Left lung (tissue), 10 donors: ENCODE data around the gene NEUROG2. TPM values are rescaled to one million over a fixed set of nuclear protein-coding genes. Genes with fewer than 3 reads are reported as not detected.
"Not testable (repeated sequence)": the region's sequence is repeated elsewhere in the genome, so short reads cannot be mapped to it uniquely, and the experiment has no call there.

ENCODE experiments used
- ATAC-seq: fragments of 200-7000 bp; cut with Tn5 transposase; one replicate; pipeline ENCODE4 v1.9.1; 2020; ENCODE audit warnings: moderate library complexity
- DNase-seq, 4 donors: peaks; one replicate each; pipeline ENCODE4 v3.0.0-alpha.2; 2013 to 2020
- H3K27ac ChIP-seq, 2 donors: fragments of 200-600 bp; sonication (generic) in 1 of 2; one replicate each; pipeline versions ENCODE4 v1.5.0 to v1.8.0; 2020 to 2021
- H3K27me3 ChIP-seq, 2 donors: fragments of 200-600 bp; sonication (generic) in 1 of 2; one replicate each; pipeline versions ENCODE4 v1.5.0 to v1.8.0; 2020 to 2021
- H3K36me3 ChIP-seq, 2 donors: fragments of 200-600 bp; sonication (generic) in 1 of 2; one replicate each; pipeline versions ENCODE4 v1.5.0 to v1.8.0; 2020 to 2021
- H3K4me1 ChIP-seq, 2 donors: fragments of 200-600 bp; one replicate each; pipeline ENCODE4 v1.8.0; 2021
- H3K4me3 ChIP-seq, 2 donors: fragments of 200-600 bp; sonication (generic) in 1 of 2; one replicate each; pipeline versions ENCODE4 v1.5.0 to v1.8.0; 2020 to 2021; ENCODE audit warnings: mild to moderate bottlenecking in 1 of 2
- H3K9me3 ChIP-seq, 2 donors: fragments of 200-600 bp; sonication (generic) in 1 of 2; one replicate each; pipeline versions ENCODE4 v1.5.0 to v1.8.0; 2020 to 2021
- CTCF ChIP-seq, 2 donors: fragments of 200-600 bp; sonication (generic) in 1 of 2; IDR thresholded peaks; one replicate each; pipeline versions ENCODE4 v1.5.0 to v1.8.0; 2021; ENCODE audit warnings: antibody characterized with exemption in 2 of 2
- intact Hi-C, 2 donors: fragments of 100-400 bp; cut with DNase I; formaldehyde crosslinking; loops; one replicate each; pipeline versions ENCODE4 v1.11.2 to v1.14.2; 2022
- polyA plus RNA-seq, 6 donors: library from polyadenylated mRNA; unstranded; fragments of 120-200 nt; gene quantifications; one replicate each; pipeline ENCODE4 v1.2.1, GENCODE V29; 2013; ENCODE audit not compliant: insufficient read length in 6 of 6
- total RNA-seq, 2 donors: library from RNA; stranded (reverse); fragmentation: NEBNext Ultra II Directional; extraction: Animal tissue kit (Norgen Biotek cat#: 25700); gene quantifications; one replicate each; pipeline ENCODE4 v1.2.1, GENCODE V29; 2021
- donor health status: DM: no; HTN: yes; CAD: no.
- donor health status: DM: no; HTN: no; CAD: no.

NEUROG2 gene
- total and polyA plus RNA-seq, 8 donors, result not detected

- no peaks in the 10 kb centered on the region for H3K9me3 ChIP-seq
- ATAC-seq (no peak), DNase-seq (peak in 1 of 4 donors; percentile 44)
Measured at GRCh38 chr4:112509243-112510141, 6.5 kb downstream of the NEUROG2 start.

DNA sequence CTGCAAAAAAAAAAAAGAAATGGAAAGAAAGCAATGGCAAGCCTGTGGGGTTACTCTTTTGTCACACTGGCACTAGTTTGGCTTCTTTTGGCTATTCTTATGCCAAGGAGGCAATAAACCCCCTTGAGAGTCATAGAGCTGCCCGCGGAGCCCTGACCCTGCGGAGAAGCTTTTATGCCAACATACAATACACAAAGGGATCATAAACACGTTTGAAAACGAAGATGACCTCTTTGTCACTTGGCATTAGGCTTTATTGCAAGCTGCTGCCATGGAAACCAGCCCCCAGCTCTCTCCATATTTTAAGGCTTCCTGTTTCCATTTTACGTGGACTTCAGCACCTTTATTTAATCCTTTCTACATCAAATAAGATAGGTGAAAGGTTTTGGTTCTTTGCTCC lies 7.6 kb downstream of the NEUROG2 start:
- DNase-seq, result no peak
- H3K27me3 ChIP-seq, result peaks cover 74 to 100% of the 10 kb centered on the region in 2 donors
- H3K27ac ChIP-seq, result no peak overlapping the region
- ATAC-seq, result no peak
- H3K4me1 ChIP-seq, result peaks cover 9 to 18% of the 10 kb centered on the region in 2 donors
- H3K4me3 ChIP-seq, result no peak overlapping the region
- intact Hi-C loops, result no loop called here
- no peak for TF ChIP-seq CTCF (IDR thresholded peaks at IDR 0.05)
- H3K36me3 ChIP-seq, result no peaks in the 10 kb centered on the region
- no peaks in the 10 kb centered on the region for H3K9me3 ChIP-seq

More at GRCh38 chr4:112509243-112510141, 6.5 kb downstream of the NEUROG2 start:
- intact Hi-C loops, result no loop called here
- Histone ChIP-seq H3K4me1 (peaks cover 9 to 25% of the 10 kb centered on the region in 2 donors), H3K27me3 (peaks cover 78 to 100% of the 10 kb centered on the region in 2 donors), H3K36me3 (no peaks in the 10 kb centered on the region), H3K27ac (no peak overlapping the region), H3K4me3 (no peak overlapping the region)
- no peak for TF ChIP-seq CTCF (IDR thresholded peaks at IDR 0.05)

DNA sequence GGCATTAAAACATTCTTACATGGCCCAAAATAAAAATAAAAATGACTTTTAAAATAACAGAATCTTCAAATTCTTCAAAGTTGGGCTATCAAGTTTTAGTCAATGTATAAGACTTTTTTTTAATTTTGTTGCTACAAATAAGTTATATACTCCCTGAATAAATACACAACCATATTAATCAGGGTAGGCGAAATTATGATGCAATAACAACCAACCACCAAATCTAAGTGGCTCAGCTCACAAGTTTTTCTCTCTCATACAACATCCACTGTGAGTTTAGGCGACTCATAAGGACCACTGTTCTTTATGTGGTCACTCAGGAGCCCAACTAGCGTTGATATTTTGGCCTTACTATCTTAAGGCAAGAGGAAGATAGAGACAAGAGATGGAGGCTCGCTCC lies 11.2 kb downstream of the NEUROG2 start:
- intact Hi-C loops, result no loop called here
- peaks cover 46 to 95% of the 10 kb centered on the region in 2 donors for H3K27me3 ChIP-seq
- H3K36me3 ChIP-seq, result no peaks in the 10 kb centered on the region
- H3K27ac ChIP-seq, result no peak overlapping the region
- H3K4me3 ChIP-seq, result no peak overlapping the region
- H3K4me1 ChIP-seq, result peaks cover 0 to 7% of the 10 kb centered on the region in 2 donors
- DNase-seq (no peak), ATAC-seq (no peak)
- H3K9me3 ChIP-seq, result no peaks in the 10 kb centered on the region
- TF ChIP-seq CTCF (IDR thresholded peaks at IDR 0.05), result no peak

DNA sequence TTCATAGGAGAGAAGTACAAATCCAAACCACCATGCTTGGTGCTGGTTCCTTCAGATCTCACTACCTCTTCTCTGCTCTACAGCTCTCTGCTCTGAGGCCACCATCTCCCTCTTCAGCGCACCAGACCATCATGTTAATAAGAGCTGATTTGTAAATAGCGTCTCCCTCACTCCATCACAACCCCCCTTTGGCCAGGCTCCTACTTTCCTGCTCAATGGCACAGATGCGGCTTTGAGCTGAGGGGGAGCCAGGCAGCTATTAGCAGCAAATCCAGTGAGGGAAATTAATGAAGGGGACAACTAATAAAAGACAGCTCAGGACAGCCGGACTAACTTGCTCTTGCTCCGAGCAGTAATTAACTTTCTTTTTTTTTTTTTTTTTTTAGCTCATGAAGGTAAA lies 13.1 kb downstream of the NEUROG2 start:
- H3K9me3 ChIP-seq, result no peaks in the 10 kb centered on the region
- H3K27ac ChIP-seq, result no peak overlapping the region
- ATAC-seq (no peak), DNase-seq (no peak)
- H3K4me3 ChIP-seq, result no peak overlapping the region
- H3K4me1 ChIP-seq, result no peaks in the 10 kb centered on the region
- no peak for TF ChIP-seq CTCF (IDR thresholded peaks at IDR 0.05)
- peaks cover 28 to 77% of the 10 kb centered on the region in 2 donors for H3K27me3 ChIP-seq
- intact Hi-C loops, result no loop called here
- no peaks in the 10 kb centered on the region for H3K36me3 ChIP-seq

DNA sequence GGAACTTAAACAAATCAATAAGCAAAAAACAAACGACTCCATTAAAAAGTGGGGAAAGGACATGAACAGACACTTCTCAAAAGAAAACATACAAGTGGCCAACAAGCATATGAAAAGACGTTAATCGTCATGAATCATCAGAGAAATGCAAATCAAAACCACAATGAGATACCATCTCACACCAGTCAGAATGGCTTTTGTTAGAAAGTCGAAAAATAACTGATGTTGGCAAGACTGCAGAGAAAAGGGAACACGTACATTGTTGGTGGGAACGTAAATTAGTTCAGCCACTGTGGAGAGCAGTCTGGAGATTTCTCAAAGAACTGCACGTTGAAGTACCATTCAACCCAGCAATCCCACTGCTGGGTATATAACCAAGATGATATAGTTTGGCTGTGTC lies 23.7 kb downstream of the NEUROG2 start:
- no peak for TF ChIP-seq CTCF (IDR thresholded peaks at IDR 0.05)
- Histone ChIP-seq H3K4me1 (no peaks in the 10 kb centered on the region), H3K4me3 (no peak overlapping the region), H3K27ac (no peak overlapping the region), H3K27me3 (no peaks in the 10 kb centered on the region), H3K36me3 (no peaks in the 10 kb centered on the region), H3K9me3 (peaks cover 0 to 20% of the 10 kb centered on the region in 2 donors)
- ATAC-seq (no peak), DNase-seq (no peak)
- intact Hi-C loops, result no loop called here

DNA sequence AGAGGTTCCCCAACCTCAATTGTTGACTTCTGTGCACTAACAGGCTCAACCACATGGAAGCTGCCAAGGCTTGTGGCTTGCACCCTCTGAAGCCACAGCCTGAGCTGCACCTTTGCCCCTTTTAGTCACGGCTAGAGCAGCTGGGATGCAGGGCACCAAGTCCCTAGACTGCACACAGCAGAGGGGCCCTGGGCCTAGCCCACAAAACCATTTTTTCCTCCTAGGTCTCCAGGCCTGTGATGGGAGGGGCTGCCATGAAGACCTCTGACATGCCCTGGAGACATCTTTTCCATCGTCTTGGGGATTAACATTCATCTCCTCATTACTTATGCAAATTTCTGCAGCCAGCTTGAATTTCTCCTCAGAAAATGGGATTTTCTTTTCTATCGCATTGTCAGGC lies 25.2 kb downstream of the NEUROG2 start:
- ATAC-seq, intact Hi-C loops, H3K27me3 ChIP-seq, H3K36me3 ChIP-seq, DNase-seq, H3K4me1 ChIP-seq, H3K4me3 ChIP-seq, H3K27ac ChIP-seq: not testable (repeated sequence)
- H3K9me3 ChIP-seq, result peaks cover 0 to 20% of the 10 kb centered on the region in 2 donors
